IMR-90 (cell line): ENCODE results near the gene CYB5D1. TPM values are rescaled to one million over a fixed set of nuclear protein-coding genes. Genes with fewer than 3 reads are reported as not detected.

Experiments used
- ATAC-seq: fragments of 200-7000 bp; cut with Tn5 transposase; 2 replicates; pipeline ENCODE4 v1.9.1; 2020; ENCODE audit warnings: low read depth, mild to moderate bottlenecking, moderate library complexity
- BruUV-seq: library from RNA; stranded (reverse); fragments of 400-500 nt; replicated peaks from 2 replicates; lab custom pipeline; 2021; lab: Mats Ljungman, UMichigan
- CTCF ChIA-PET: fragments of 300-600 bp; formaldehyde crosslinking; extraction: SDS; loops from one replicate; lab custom pipeline; 2021; ENCODE audit warnings: antibody characterized with exemption; lab: Yijun Ruan, JAX
- POLR2A ChIA-PET: fragments of 300-600 bp; sonication (Branson Sonifier 250); formaldehyde crosslinking; loops from one replicate; lab custom pipeline; 2022; ENCODE audit warnings: antibody characterized with exemption; ENCODE audit not compliant: unreplicated experiment; lab: Charles Lee
- DNase-seq: peaks from one replicate; pipeline ENCODE4 v3.0.0; 2013
- H2AFZ ChIP-seq: replicated peaks from 2 replicates; pipeline ENCODE3; 2013; ENCODE audit warnings: low read length, mild to moderate bottlenecking; ENCODE audit not compliant: poor library complexity
- H2AK5ac ChIP-seq: 2 replicates; pipeline ENCODE4 v1.6.1; 2013; ENCODE audit warnings: low read depth, low read length, inconsistent platforms
- H2AK9ac ChIP-seq: replicated peaks from 2 replicates; pipeline ENCODE3; 2013; ENCODE audit warnings: mild to moderate bottlenecking, low read depth, low read length, moderate library complexity; ENCODE audit not compliant: poor library complexity
- H2BK120ac ChIP-seq: 2 replicates; pipeline ENCODE4 v1.6.1; 2013; ENCODE audit warnings: low read depth, low read length, inconsistent platforms
- H2BK15ac ChIP-seq: 3 replicates; pipeline ENCODE4 v1.6.1; 2013; ENCODE audit warnings: low read depth, low read length, inconsistent platforms
- H2BK20ac ChIP-seq: 2 replicates; pipeline ENCODE4 v1.6.1; 2013; ENCODE audit warnings: low read depth, mild to moderate bottlenecking, inconsistent platforms, low read length, moderate library complexity
- H2BK5ac ChIP-seq: 2 replicates; pipeline ENCODE4 v1.6.1; 2013; ENCODE audit warnings: mild to moderate bottlenecking, low read depth, low read length, inconsistent platforms; ENCODE audit not compliant: poor library complexity, severe bottlenecking
- H3K14ac ChIP-seq: replicated peaks from 2 replicates; pipeline ENCODE4 v1.6.1; 2013; ENCODE audit warnings: low read depth, low read length, inconsistent platforms
- H3K18ac ChIP-seq: 2 replicates; pipeline ENCODE4 v1.6.1; 2013; ENCODE audit warnings: low read depth, low read length, control low read depth
- H3K23ac ChIP-seq: 2 replicates; pipeline ENCODE4 v1.6.1; 2013; ENCODE audit warnings: low read depth, low read length, inconsistent platforms
- H3K27ac ChIP-seq: 2 replicates; pipeline ENCODE4 v1.5.1; 2013; ENCODE audit warnings: mild to moderate bottlenecking, control low read depth, low read length; ENCODE audit not compliant: insufficient read depth
- H3K27me3 ChIP-seq: 2 replicates; pipeline ENCODE4 v1.6.1; 2013; ENCODE audit warnings: low read length; ENCODE audit not compliant: control insufficient read depth, insufficient read depth
- H3K36me3 ChIP-seq: 2 replicates; pipeline ENCODE4 v1.6.1; 2013; ENCODE audit warnings: low read length, mixed read lengths; ENCODE audit not compliant: control insufficient read depth, insufficient read depth
- H3K4ac ChIP-seq: 2 replicates; pipeline ENCODE4 v1.6.1; 2013; ENCODE audit warnings: low read depth, low read length, inconsistent platforms
- H3K4me1 ChIP-seq: 2 replicates; pipeline ENCODE4 v1.6.1; 2013; ENCODE audit warnings: low read length, mixed read lengths; ENCODE audit not compliant: control insufficient read depth, insufficient read depth
- H3K4me2 ChIP-seq: 2 replicates; pipeline ENCODE4 v1.6.1; 2013; ENCODE audit warnings: low read depth, mild to moderate bottlenecking, control low read depth, low read length, moderate library complexity
- H3K4me3 ChIP-seq: 2 replicates; pipeline ENCODE4 v1.5.1; 2013; ENCODE audit warnings: low read depth, mild to moderate bottlenecking, control low read depth, low read length, moderate library complexity; ENCODE audit not compliant: insufficient read depth
- H3K56ac ChIP-seq: 2 replicates; pipeline ENCODE4 v1.6.1; 2013; ENCODE audit warnings: low read length, inconsistent platforms; ENCODE audit not compliant: insufficient read depth; ENCODE audit errors: extremely low read depth
- H3K79me1 ChIP-seq, 2 experiments: 2 replicates each; pipeline ENCODE4 v1.6.1; 2013; ENCODE audit warnings: low read length in 2 of 2, inconsistent platforms in 1 of 2, low read depth in 1 of 2
- H3K9ac ChIP-seq: 2 replicates; pipeline ENCODE4 v1.6.1; 2013; ENCODE audit warnings: low read depth, low read length, control low read depth
- H3K9me1 ChIP-seq: 2 replicates; pipeline ENCODE4 v1.6.1; 2013; ENCODE audit warnings: low read length, inconsistent platforms; ENCODE audit not compliant: insufficient read depth
- H3K9me3 ChIP-seq: 2 replicates; pipeline ENCODE4 v1.6.1; 2013; ENCODE audit warnings: low read length; ENCODE audit not compliant: control insufficient read depth, insufficient read depth
- H4K20me1 ChIP-seq: 2 replicates; pipeline ENCODE4 v1.6.1; 2013; ENCODE audit warnings: low read length, inconsistent platforms; ENCODE audit not compliant: insufficient read depth
- H4K5ac ChIP-seq: 2 replicates; pipeline ENCODE4 v1.6.1; 2013; ENCODE audit warnings: mild to moderate bottlenecking, low read depth, low read length, control low read depth
- H4K8ac ChIP-seq, 2 experiments: 2 replicates each; pipeline ENCODE4 v1.6.1; 2013; ENCODE audit warnings: low read depth in 2 of 2, low read length in 2 of 2, control low read depth in 1 of 2, inconsistent platforms in 1 of 2
- H4K91ac ChIP-seq: 2 replicates; pipeline ENCODE4 v1.6.1; 2013; ENCODE audit warnings: low read depth, low read length, inconsistent platforms; ENCODE audit not compliant: insufficient read depth
- BHLHE40 ChIP-seq: fragments of 150-350 bp; IDR thresholded peaks from 2 replicates; pipeline ENCODE4 v1.6.1; 2016; ENCODE audit warnings: mild to moderate bottlenecking, low read depth, low read length
- CEBPB ChIP-seq: IDR thresholded peaks from 2 replicates; pipeline ENCODE4 v1.6.1; 2012; ENCODE audit warnings: low read depth, low read length, improper control_type of control experiment
- CHD1 ChIP-seq: IDR thresholded peaks from 2 replicates; pipeline ENCODE4 v1.6.1; 2012; ENCODE audit warnings: low read depth, low read length, improper control_type of control experiment
- ELK1 ChIP-seq: fragments of 150-350 bp; IDR thresholded peaks from 2 replicates; pipeline ENCODE4 v1.6.1; 2016; ENCODE audit warnings: low read depth, mild to moderate bottlenecking, low read length, moderate library complexity, borderline replicate concordance
- FOS ChIP-seq: fragments of 150-350 bp; IDR thresholded peaks from 2 replicates; pipeline ENCODE4 v1.6.1; 2016; ENCODE audit warnings: low read depth, low read length
- MAFK ChIP-seq: IDR thresholded peaks from 2 replicates; pipeline ENCODE4 v1.6.1; 2012; ENCODE audit warnings: low read depth, low read length, improper control_type of control experiment
- MAZ ChIP-seq: IDR thresholded peaks from 2 replicates; pipeline ENCODE4 v1.6.1; 2012; ENCODE audit warnings: low read depth, mild to moderate bottlenecking, low read length, improper control_type of control experiment, moderate library complexity, borderline replicate concordance
- MXI1 ChIP-seq: IDR thresholded peaks from 2 replicates; pipeline ENCODE4 v1.6.1; 2012; ENCODE audit warnings: low read depth, mild to moderate bottlenecking, low read length, moderate library complexity, borderline replicate concordance
- NFE2L2 ChIP-seq: fragments of 150-350 bp; IDR thresholded peaks from 2 replicates; pipeline ENCODE4 v1.6.1; 2016; ENCODE audit warnings: low read depth, mild to moderate bottlenecking, low read length
- POLR2A ChIP-seq: IDR thresholded peaks from 2 replicates; pipeline ENCODE4 v1.6.1; 2012; ENCODE audit warnings: mild to moderate bottlenecking, low read depth, low read length
- RAD21 ChIP-seq: IDR thresholded peaks from 2 replicates; pipeline ENCODE4 v1.6.1; 2012; ENCODE audit warnings: low read length, improper control_type of control experiment
- RCOR1 ChIP-seq: IDR thresholded peaks from 2 replicates; pipeline ENCODE4 v1.6.1; 2012; ENCODE audit warnings: mild to moderate bottlenecking, low read length, improper control_type of control experiment; ENCODE audit not compliant: insufficient replicate concordance
- RFX5 ChIP-seq: IDR thresholded peaks from 2 replicates; pipeline ENCODE4 v1.8.0; 2012; ENCODE audit warnings: low read depth, mild to moderate bottlenecking, low read length, moderate library complexity
- SMC3 ChIP-seq: fragments of 150-350 bp; IDR thresholded peaks from 2 replicates; pipeline ENCODE4 v1.6.1; 2016; ENCODE audit warnings: low read depth, mild to moderate bottlenecking, antibody characterized with exemption, low read length, moderate library complexity
- WGBS, 2 experiments: methylation state at CpG; one replicate each; pipeline versions ENCODE4 v1.1.5 to v1.1.7; 2013; ENCODE audit warnings: missing lambda C conversion rate in 2 of 2; ENCODE audit not compliant: insufficient read length in 1 of 2; ENCODE audit errors: extremely low coverage in 2 of 2; 5-methylcytosine and 5-hydroxymethylcytosine counted together
- dilution Hi-C: fragments of 300-500 bp; cut with HindIII; formaldehyde crosslinking; loops from one replicate; pipeline ENCODE4 v1.14.3; 2018; ENCODE audit warnings: low sequenced_read_pairs; ENCODE audit not compliant: unreplicated experiment
- in situ Hi-C: fragments of 300-500 bp; cut with MboI; formaldehyde crosslinking; loops from 3 replicates; pipeline ENCODE4 v1.14.3; 2019; ENCODE audit warnings: low sequenced_read_pairs, inconsistent platforms, mixed read lengths
- intact Hi-C: fragments of 100-400 bp; cut with micrococcal nuclease; formaldehyde crosslinking; loops from 2 replicates; pipeline ENCODE4 v1.10.0; 2022
- polyA plus RNA-seq, 3 experiments: library from polyadenylated mRNA; depleted of rRNA; stranded (reverse); fragments of >200 nt; gene quantifications; 2 replicates each; pipeline ENCODE4 v1.2.3, GENCODE V29; 2012; ENCODE audit warnings: low replicate concordance in 1 of 3
- total RNA-seq: library from RNA; depleted of rRNA; stranded (reverse); fragments of >200 nt; gene quantifications from 2 replicates; pipeline ENCODE4 v1.2.3, GENCODE V29; 2012
- TF ChIP-seq, protein P1 (sequence below): fragments of 150-350 bp; IDR thresholded peaks from 2 replicates; pipeline ENCODE4 v1.6.1; 2017; ENCODE audit warnings: mild to moderate bottlenecking, antibody characterized with exemption, low read length, low read depth
- TF ChIP-seq, protein P2 (sequence below): conservative IDR thresholded peaks from 2 replicates; pipeline ENCODE4 v1.5.1; 2012; ENCODE audit warnings: mild to moderate bottlenecking, low read depth, low read length, improper control_type of control experiment

Gene CYB5D1
- total and polyA plus RNA-seq, 2 of the 4 experiments (the other 2 are of a cell fraction) = 8.8 to 10.8 TPM

DNA sequence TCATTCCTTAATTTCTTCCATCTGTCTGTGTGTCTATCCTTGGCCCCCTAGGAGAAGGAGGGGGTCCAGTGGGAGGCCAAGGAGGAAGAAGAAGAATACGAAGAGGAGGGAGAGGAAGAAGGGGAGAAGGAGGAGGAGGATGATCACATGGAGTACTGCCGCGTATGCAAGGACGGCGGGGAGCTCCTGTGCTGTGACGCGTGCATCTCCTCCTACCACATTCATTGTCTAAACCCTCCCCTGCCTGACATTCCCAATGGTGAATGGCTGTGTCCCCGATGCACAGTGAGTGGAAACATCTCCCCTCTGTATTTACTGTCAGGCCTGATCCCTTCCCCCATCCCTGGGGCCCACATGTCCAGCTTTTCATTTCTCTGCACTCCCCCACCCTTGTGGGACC, 37.1 kb downstream of the CYB5D1 start:
- intact Hi-C loops = loop anchor here (5.0 kb wide), 2 partner anchors 73 to 153 kb away; no protein-coding TSS in a partner anchor
- Histone ChIP-seq H3K4me1 (peaks cover 2% of the 10 kb centered on the region; the same call in 1 of the 2 replicates), H4K20me1 (peaks cover 3% of the 10 kb centered on the region; the same call in 1 of the 2 replicates), H2BK15ac (no peak overlapping the region), H2BK5ac (no peak overlapping the region), H3K18ac (no peak overlapping the region), H3K27me3 (no peaks in the 10 kb centered on the region), H3K14ac (no peak overlapping the region), H3K9me1 (peaks cover 2% of the 10 kb centered on the region; the same call in 1 of the 2 replicates), H3K4me2 (no peak overlapping the region), H3K9ac (no peak overlapping the region), H3K56ac (no peak overlapping the region), H3K23ac (no peak overlapping the region), H4K8ac (no peak overlapping the region), H3K4ac (no peak overlapping the region), H2AK9ac (no peak overlapping the region), H3K79me1 (peaks cover under 1 to 44% of the 10 kb centered on the region in 2 experiments; a peak in 3 of 4 replicates), H4K91ac (no peak overlapping the region), H3K9me3 (no peaks in the 10 kb centered on the region), H2AK5ac (no peak overlapping the region), H3K27ac (no peak overlapping the region), H2BK20ac (no peak overlapping the region), H3K4me3 (no peak overlapping the region), H3K36me3 (peaks cover 66% of the 10 kb centered on the region), H2AFZ (no peak overlapping the region), H2BK120ac (no peak overlapping the region), H4K5ac (no peak overlapping the region)
- no peak for ATAC-seq
- in situ Hi-C loops = loop anchor here (5.0 kb wide), 1 partner anchor 33 kb away; no protein-coding TSS in a partner anchor
- ChIA-PET POLR2A (no interaction called here), CTCF (no interaction called here)
- no peak for TF ChIP-seq CEBPB
- no peak for TF ChIP-seq RFX5
- no peak for TF ChIP-seq SMC3
- TF ChIP-seq ELK1 = no peak
- no peak for TF ChIP-seq BHLHE40
- TF ChIP-seq, protein P1, sequence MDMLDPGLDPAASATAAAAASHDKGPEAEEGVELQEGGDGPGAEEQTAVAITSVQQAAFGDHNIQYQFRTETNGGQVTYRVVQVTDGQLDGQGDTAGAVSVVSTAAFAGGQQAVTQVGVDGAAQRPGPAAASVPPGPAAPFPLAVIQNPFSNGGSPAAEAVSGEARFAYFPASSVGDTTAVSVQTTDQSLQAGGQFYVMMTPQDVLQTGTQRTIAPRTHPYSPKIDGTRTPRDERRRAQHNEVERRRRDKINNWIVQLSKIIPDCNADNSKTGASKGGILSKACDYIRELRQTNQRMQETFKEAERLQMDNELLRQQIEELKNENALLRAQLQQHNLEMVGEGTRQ = no peak
- TF ChIP-seq MXI1 = no peak
- TF ChIP-seq RAD21 = no peak
- TF ChIP-seq RCOR1 = no peak
- TF ChIP-seq CHD1 = no peak
- no peak for TF ChIP-seq MAZ
- TF ChIP-seq, protein P2, sequence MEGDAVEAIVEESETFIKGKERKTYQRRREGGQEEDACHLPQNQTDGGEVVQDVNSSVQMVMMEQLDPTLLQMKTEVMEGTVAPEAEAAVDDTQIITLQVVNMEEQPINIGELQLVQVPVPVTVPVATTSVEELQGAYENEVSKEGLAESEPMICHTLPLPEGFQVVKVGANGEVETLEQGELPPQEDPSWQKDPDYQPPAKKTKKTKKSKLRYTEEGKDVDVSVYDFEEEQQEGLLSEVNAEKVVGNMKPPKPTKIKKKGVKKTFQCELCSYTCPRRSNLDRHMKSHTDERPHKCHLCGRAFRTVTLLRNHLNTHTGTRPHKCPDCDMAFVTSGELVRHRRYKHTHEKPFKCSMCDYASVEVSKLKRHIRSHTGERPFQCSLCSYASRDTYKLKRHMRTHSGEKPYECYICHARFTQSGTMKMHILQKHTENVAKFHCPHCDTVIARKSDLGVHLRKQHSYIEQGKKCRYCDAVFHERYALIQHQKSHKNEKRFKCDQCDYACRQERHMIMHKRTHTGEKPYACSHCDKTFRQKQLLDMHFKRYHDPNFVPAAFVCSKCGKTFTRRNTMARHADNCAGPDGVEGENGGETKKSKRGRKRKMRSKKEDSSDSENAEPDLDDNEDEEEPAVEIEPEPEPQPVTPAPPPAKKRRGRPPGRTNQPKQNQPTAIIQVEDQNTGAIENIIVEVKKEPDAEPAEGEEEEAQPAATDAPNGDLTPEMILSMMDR = no peak
- no peak for TF ChIP-seq FOS
- TF ChIP-seq NFE2L2 = no peak
- no peak for TF ChIP-seq POLR2A
- no peak for TF ChIP-seq MAFK
- dilution Hi-C loops = no loop called here
- WGBS, 2 experiments = 100% methylated on average over 3 of the region's 8 CpGs; no CpG with 5 or more reads in 1 of the 2 experiments
- no peak for DNase-seq
- BruUV-seq = no TSS peak
